Measurements from ENCODE around the gene JMJD1C.

GRCh38 chr10:63424576-63424975 lies 41.2 kb downstream of the JMJD1C start:
- TF ChIP-seq CTCF (conservative IDR thresholded peaks at IDR 0.05; ENCODE audit: low read length) (no peak), EZH2phosphoT487 (IDR thresholded peaks at IDR 0.05; ENCODE audit: borderline replicate concordance, low read depth, low read length) (no peak)
